K562 (cell line): ENCODE data around the gene ZBTB7A. TPM values are rescaled to one million over a fixed set of nuclear protein-coding genes. Genes with fewer than 3 reads are reported as not detected.

ENCODE experiments used
- ARID2 ChIP-seq: fragments of 450-650 bp; IDR thresholded peaks from 2 replicates; pipeline ENCODE4 v1.6.1; 2017; ENCODE audit warnings: antibody characterized with exemption, mild to moderate bottlenecking
- CBX2 ChIP-seq: fragments of 200-600 bp; sonication (generic); IDR thresholded peaks from one replicate; pipeline ENCODE4 v1.6.1; 2012; ENCODE audit warnings: mild to moderate bottlenecking, low read length, inconsistent platforms; ENCODE audit not compliant: insufficient read depth, poor library complexity, severe bottlenecking
- CREBBP ChIP-seq: IDR thresholded peaks from one replicate; pipeline ENCODE4 v1.6.1; 2012; ENCODE audit warnings: low read depth, mild to moderate bottlenecking, control low read depth, inconsistent platforms, low read length
- DIDO1 ChIP-seq: fragments of 450-650 bp; IDR thresholded peaks from 2 replicates; pipeline ENCODE4 v1.6.1; 2016; ENCODE audit warnings: low read depth, missing biosample characterization, missing genetic modification characterization
- DPF2 ChIP-seq: fragments of 450-650 bp; IDR thresholded peaks from 2 replicates; pipeline ENCODE4 v1.6.1; 2016
- FOXJ2 ChIP-seq: fragments of 200-800 bp; sonication (Bioruptor generic); IDR thresholded peaks from 2 replicates; pipeline ENCODE4 v1.6.1; 2016; ENCODE audit warnings: missing genetic modification characterization, missing compliant biosample characterization
- HMG20A ChIP-seq: fragments of 450-650 bp; formaldehyde crosslinking; conservative IDR thresholded peaks from 2 replicates; pipeline ENCODE4 v1.4.0; 2020; ENCODE audit warnings: mild to moderate bottlenecking, mixed read lengths
- IFI16 ChIP-seq: fragments of 250-450 bp; sonication (Bioruptor Pico); IDR thresholded peaks from 2 replicates; pipeline ENCODE4 v2.1.2; 2022; ENCODE audit warnings: mild to moderate bottlenecking, inconsistent platforms
- KAT2B ChIP-seq: IDR thresholded peaks from one replicate; pipeline ENCODE4 v1.6.1; 2012; ENCODE audit warnings: low read depth, mild to moderate bottlenecking, control low read depth, inconsistent platforms, low read length, moderate library complexity
- NFIX ChIP-seq: fragments of 250-450 bp; sonication (Bioruptor Pico); IDR thresholded peaks from 2 replicates; pipeline ENCODE4 v1.4.0; 2020; ENCODE audit warnings: low read depth, mild to moderate bottlenecking, moderate library complexity
- NR3C1 ChIP-seq: sonication (generic); formaldehyde crosslinking; IDR thresholded peaks from 2 replicates; pipeline ENCODE4 v1.8.1; 2022; ENCODE audit warnings: missing genetic modification reagents
- RBM22 ChIP-seq: fragments of 200-400 bp; formaldehyde crosslinking; IDR thresholded peaks from 2 replicates; pipeline ENCODE4 v1.6.1; 2018; ENCODE audit warnings: low read length, low read depth; ENCODE audit not compliant: poor library complexity, severe bottlenecking
- SETDB1 ChIP-seq: IDR thresholded peaks from one replicate; pipeline ENCODE4 v1.6.1; 2012; ENCODE audit warnings: low read length, control low read depth, inconsistent platforms
- TEAD4 ChIP-seq, 2 experiments: sonication (generic) in 1 of 2; formaldehyde crosslinking in 1 of 2; IDR thresholded peaks; 2 replicates each; pipeline versions ENCODE4 v1.6.1 to v1.8.0; 2012 to 2022; ENCODE audit warnings: borderline replicate concordance in 1 of 2, inconsistent platforms in 1 of 2, low read length in 1 of 2, mild to moderate bottlenecking in 1 of 2, missing genetic modification reagents in 1 of 2
- TSC22D4 ChIP-seq: fragments of 450-650 bp; IDR thresholded peaks from 2 replicates; pipeline ENCODE4 v1.6.1; 2016; ENCODE audit warnings: missing genetic modification characterization, missing biosample characterization, control low read depth
- ZNF263 ChIP-seq: sonication (generic); formaldehyde crosslinking; IDR thresholded peaks from 2 replicates; pipeline ENCODE4 v1.8.0; 2022; ENCODE audit warnings: mild to moderate bottlenecking, missing genetic modification reagents, borderline replicate concordance
- ZNF384 ChIP-seq: IDR thresholded peaks from 2 replicates; pipeline ENCODE4 v1.6.1; 2012; ENCODE audit warnings: low read depth, low read length, improper control_type of control experiment
- ZNF445 ChIP-seq: fragments of 250-450 bp; sonication (Bioruptor Pico); IDR thresholded peaks from 2 replicates; pipeline ENCODE4 v1.4.0; 2020; ENCODE audit warnings: low read depth, mild to moderate bottlenecking, moderate library complexity
- ZNF584 ChIP-seq: fragments of 200-800 bp; sonication (Bioruptor generic); IDR thresholded peaks from 2 replicates; pipeline ENCODE4 v1.6.1; 2016; ENCODE audit warnings: low read depth, mild to moderate bottlenecking, missing genetic modification characterization, missing compliant biosample characterization
- polyA plus RNA-seq, 8 experiments: library from polyadenylated mRNA; depleted of rRNA in 4 of 8; stranded (reverse) in 5 of 8; unstranded in 3 of 8; fragments of >200 nt; fragmentation: Nextera tagmentation in 2 of 8; fragmentation: Illumina TruSeq in 1 of 8; extraction: Ambion mirVana in 2 of 8; extraction: Trizol in 1 of 8; gene quantifications; 2 replicates each; pipeline versions ENCODE4 v1.2.1 to v1.2.3, GENCODE V29; 2011 to 2014; ENCODE audit warnings: inconsistent platforms in 1 of 8, missing spikeins in 1 of 8
- total RNA-seq, 7 experiments: library from RNA; depleted of rRNA in 6 of 7; stranded (reverse); fragments of >200 nt in 6 of 7; fragmentation: Illumina TruSeq in 2 of 7; extraction: Trizol in 2 of 7; gene quantifications; 2 replicates each; pipeline versions ENCODE4 v1.2.1 to v1.2.3, GENCODE V29; 2011 to 2021; ENCODE audit warnings: low replicate concordance in 1 of 7
- TF ChIP-seq, protein P1 (sequence below): fragments of 250-450 bp; sonication (Bioruptor Pico); IDR thresholded peaks from 2 replicates; pipeline ENCODE4 v1.8.0; 2021; ENCODE audit warnings: borderline replicate concordance, mild to moderate bottlenecking, moderate library complexity; ENCODE audit not compliant: poor library complexity, severe bottlenecking
- TF ChIP-seq, protein P2 (sequence below), 2 experiments: fragments of 450-650 bp in 1 of 2; sonication (generic) in 1 of 2; formaldehyde crosslinking; conservative IDR thresholded peaks; 2 replicates each; pipeline versions ENCODE4 v1.4.0 to v1.8.1; 2020 to 2022; ENCODE audit warnings: mild to moderate bottlenecking in 1 of 2, missing genetic modification reagents in 1 of 2
- TF ChIP-seq, protein P3 (sequence below): sonication (generic); formaldehyde crosslinking; IDR thresholded peaks from 2 replicates; pipeline ENCODE4 v1.9.0; 2022; ENCODE audit warnings: mild to moderate bottlenecking, missing genetic modification reagents
- TF ChIP-seq, protein P4 (sequence below), 2 experiments: IDR thresholded peaks; 2 replicates each; pipeline ENCODE4 v1.6.1; 2011; ENCODE audit warnings: borderline replicate concordance in 1 of 2, control low read depth in 1 of 2, low read depth in 1 of 2, low read length in 1 of 2, mild to moderate bottlenecking in 1 of 2, mixed read lengths in 1 of 2, moderate library complexity in 1 of 2; ENCODE audit not compliant: insufficient read depth in 1 of 2, insufficient read length in 1 of 2, poor library complexity in 1 of 2, severe bottlenecking in 1 of 2; ENCODE audit errors: extremely low read depth in 1 of 2
- TF ChIP-seq, protein P5 (sequence below): fragments of 200-800 bp; sonication (Bioruptor generic); IDR thresholded peaks from 2 replicates; pipeline ENCODE4 v1.6.1; 2017; ENCODE audit warnings: missing genetic modification characterization, missing compliant biosample characterization

ZBTB7A gene
- total and polyA plus RNA-seq, 9 of the 15 experiments (the other 6 are each of a cell fraction or from before 2014, with no cell fraction given), result 0.11 to 34.0 (median 4.6) TPM

DNA sequence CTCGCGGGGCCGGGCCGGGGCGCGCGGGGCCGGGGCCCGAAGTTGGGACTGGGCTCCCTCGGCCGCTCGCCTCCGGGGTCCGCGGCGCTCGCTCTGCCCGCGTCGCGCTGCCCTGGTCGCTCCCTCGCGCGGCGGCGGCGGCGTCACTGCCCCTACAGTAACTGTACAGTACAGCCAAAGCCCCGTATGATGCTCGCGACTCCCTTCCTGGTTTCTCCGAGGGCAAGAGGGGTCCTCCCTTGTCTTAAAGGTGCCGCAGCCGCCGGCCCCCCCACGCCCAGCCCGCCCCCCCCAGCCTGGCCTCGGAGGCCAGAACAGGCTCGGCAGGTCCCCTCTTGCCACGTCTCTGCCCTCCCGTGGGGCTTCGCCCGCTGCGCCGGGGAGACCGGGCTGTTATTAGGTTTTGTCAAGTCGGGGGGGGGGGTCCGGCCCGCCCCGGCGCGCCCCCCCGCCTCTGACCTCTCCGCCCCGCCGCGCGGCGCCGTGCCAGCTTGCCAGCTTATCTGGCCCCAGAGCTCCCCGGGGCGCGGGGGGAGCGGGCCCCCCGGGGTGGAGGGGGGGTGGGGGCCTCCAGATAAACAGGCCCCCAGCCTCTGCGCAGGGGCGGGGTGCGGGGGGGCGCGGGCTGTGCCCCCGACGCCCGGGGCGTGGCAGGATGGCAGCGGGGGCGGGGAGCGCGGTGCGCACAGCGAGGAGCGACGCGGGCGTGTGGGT, at the start of gene ZBTB7A (continued):
- TF ChIP-seq HMG20A (no peak), DPF2 (no peak), NFIX (CRISPR knock-in tag) (no peak), IFI16 (no peak), ZNF263 (CRISPR knock-in tag) (no peak), ZNF384 (no peak), FOXJ2 (0 out of 2 replicates have a peak, but pooled peaks have one; percentile 53), TEAD4 (IDR thresholded peaks at IDR 0.05; ENCODE audit: low read length) (no peak), TEAD4 (CRISPR knock-in tag; IDR thresholded peaks at IDR 0.05; ENCODE audit: borderline replicate concordance) (no peak), CREBBP (no peak), CBX2 (no peak), RBM22 (no peak), KAT2B (no peak), SETDB1 (no peak), TSC22D4 (no peak), DIDO1 (tag) (no peak), ZNF584 (CRISPR knock-in tag) (no peak), ZNF445 (no peak), NR3C1 (no peak), ARID2 (no peak)
- TF ChIP-seq, protein P1, sequence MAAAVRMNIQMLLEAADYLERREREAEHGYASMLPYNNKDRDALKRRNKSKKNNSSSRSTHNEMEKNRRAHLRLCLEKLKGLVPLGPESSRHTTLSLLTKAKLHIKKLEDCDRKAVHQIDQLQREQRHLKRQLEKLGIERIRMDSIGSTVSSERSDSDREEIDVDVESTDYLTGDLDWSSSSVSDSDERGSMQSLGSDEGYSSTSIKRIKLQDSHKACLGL (CRISPR knock-in tag), result no peak
- TF ChIP-seq, protein P2, sequence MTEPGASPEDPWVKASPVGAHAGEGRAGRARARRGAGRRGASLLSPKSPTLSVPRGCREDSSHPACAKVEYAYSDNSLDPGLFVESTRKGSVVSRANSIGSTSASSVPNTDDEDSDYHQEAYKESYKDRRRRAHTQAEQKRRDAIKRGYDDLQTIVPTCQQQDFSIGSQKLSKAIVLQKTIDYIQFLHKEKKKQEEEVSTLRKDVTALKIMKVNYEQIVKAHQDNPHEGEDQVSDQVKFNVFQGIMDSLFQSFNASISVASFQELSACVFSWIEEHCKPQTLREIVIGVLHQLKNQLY (CRISPR knock-in tag; conservative IDR thresholded peaks at IDR 0.05), result no peak
- TF ChIP-seq, protein P3, sequence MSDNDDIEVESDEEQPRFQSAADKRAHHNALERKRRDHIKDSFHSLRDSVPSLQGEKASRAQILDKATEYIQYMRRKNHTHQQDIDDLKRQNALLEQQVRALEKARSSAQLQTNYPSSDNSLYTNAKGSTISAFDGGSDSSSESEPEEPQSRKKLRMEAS (CRISPR knock-in tag), result no peak
- TF ChIP-seq, protein P4, sequence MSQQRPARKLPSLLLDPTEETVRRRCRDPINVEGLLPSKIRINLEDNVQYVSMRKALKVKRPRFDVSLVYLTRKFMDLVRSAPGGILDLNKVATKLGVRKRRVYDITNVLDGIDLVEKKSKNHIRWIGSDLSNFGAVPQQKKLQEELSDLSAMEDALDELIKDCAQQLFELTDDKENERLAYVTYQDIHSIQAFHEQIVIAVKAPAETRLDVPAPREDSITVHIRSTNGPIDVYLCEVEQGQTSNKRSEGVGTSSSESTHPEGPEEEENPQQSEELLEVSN (IDR thresholded peaks at IDR 0.05; ENCODE audit: borderline replicate concordance in 1 of 2, extremely low read depth in 1 of 2, insufficient read depth in 1 of 2, insufficient read length in 1 of 2, low read depth in 1 of 2, low read length in 1 of 2, poor library complexity in 1 of 2, severe bottlenecking in 1 of 2), result peak in 1 of 2 experiments; percentile 36
- TF ChIP-seq, protein P5, sequence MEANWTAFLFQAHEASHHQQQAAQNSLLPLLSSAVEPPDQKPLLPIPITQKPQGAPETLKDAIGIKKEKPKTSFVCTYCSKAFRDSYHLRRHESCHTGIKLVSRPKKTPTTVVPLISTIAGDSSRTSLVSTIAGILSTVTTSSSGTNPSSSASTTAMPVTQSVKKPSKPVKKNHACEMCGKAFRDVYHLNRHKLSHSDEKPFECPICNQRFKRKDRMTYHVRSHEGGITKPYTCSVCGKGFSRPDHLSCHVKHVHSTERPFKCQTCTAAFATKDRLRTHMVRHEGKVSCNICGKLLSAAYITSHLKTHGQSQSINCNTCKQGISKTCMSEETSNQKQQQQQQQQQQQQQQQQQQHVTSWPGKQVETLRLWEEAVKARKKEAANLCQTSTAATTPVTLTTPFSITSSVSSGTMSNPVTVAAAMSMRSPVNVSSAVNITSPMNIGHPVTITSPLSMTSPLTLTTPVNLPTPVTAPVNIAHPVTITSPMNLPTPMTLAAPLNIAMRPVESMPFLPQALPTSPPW (CRISPR knock-in tag), result peak; percentile 99
